ENCODE measurements around the gene MICU1.

GRCh38 chr10:72367301-72367960, 258.4 kb downstream of the MICU1 start:
- TF ChIP-seq BHLHE40 (IDR thresholded peaks at IDR 0.05; ENCODE audit: low read length): no peak
- no peak for TF ChIP-seq SUZ12 (IDR thresholded peaks at IDR 0.05; ENCODE audit: low read depth, low read length)
- TF ChIP-seq UBTF (CRISPR knock-in tag; IDR thresholded peaks at IDR 0.05): no peak
- TF ChIP-seq SRSF9 (IDR thresholded peaks at IDR 0.05; ENCODE audit: borderline replicate concordance, insufficient read depth, low read depth, low read length, poor library complexity, severe bottlenecking): no peak
- no peak for TF ChIP-seq CTCF (CRISPR knock-in tag; IDR thresholded peaks at IDR 0.05)
- TF ChIP-seq ZNF24 (IDR thresholded peaks at IDR 0.05): no peak
- TF ChIP-seq POLR2AphosphoS2 (IDR thresholded peaks at IDR 0.05; ENCODE audit: low read depth, low read length): no peak
- TF ChIP-seq SMC3 (IDR thresholded peaks at IDR 0.05; ENCODE audit: low read length): no peak
- TF ChIP-seq GABPA (IDR thresholded peaks at IDR 0.05; ENCODE audit: low read depth, low read length): no peak
- no peak for TF ChIP-seq GABPA (CRISPR knock-in tag; IDR thresholded peaks at IDR 0.05; ENCODE audit: low read depth)
- TF ChIP-seq CREB1 (IDR thresholded peaks at IDR 0.05): no peak
- TF ChIP-seq CREB1 (CRISPR knock-in tag; IDR thresholded peaks at IDR 0.05): no peak
- TF ChIP-seq ZNF350 (CRISPR knock-in tag; IDR thresholded peaks at IDR 0.05; ENCODE audit: borderline replicate concordance, low read depth): no peak
- TF ChIP-seq KDM4B (CRISPR knock-in tag; IDR thresholded peaks at IDR 0.05): no peak

Measured in HepG2 (cell line).